HepG2 (cell line): ENCODE measurements around the gene USP15.

ENCODE experiments used
- IRF2 ChIP-seq: IDR thresholded peaks from 2 replicates; pipeline ENCODE4 v1.6.1; 2018; ENCODE audit warnings: missing genetic modification reagents, missing compliant biosample characterization
- KLF9 ChIP-seq: IDR thresholded peaks from 2 replicates; pipeline ENCODE4 v1.6.1; 2016; ENCODE audit warnings: low read depth
- MYNN ChIP-seq: sonication (generic); formaldehyde crosslinking; IDR thresholded peaks from 2 replicates; pipeline ENCODE4 v1.4.0; 2020; ENCODE audit warnings: mild to moderate bottlenecking, low read depth, missing genetic modification reagents
- ZSCAN30 ChIP-seq: sonication (generic); formaldehyde crosslinking; IDR thresholded peaks from 2 replicates; pipeline ENCODE4 v1.5.0; 2020; ENCODE audit warnings: mild to moderate bottlenecking, missing genetic modification reagents
- TF ChIP-seq, protein P1 (sequence below): sonication (generic); formaldehyde crosslinking; IDR thresholded peaks from 2 replicates; pipeline ENCODE4 v1.9.0; 2021; ENCODE audit warnings: missing genetic modification reagents, borderline replicate concordance
- TF ChIP-seq, protein P2 (sequence below): IDR thresholded peaks from 2 replicates; pipeline ENCODE4 v1.6.1; 2012; ENCODE audit warnings: inconsistent platforms

DNA sequence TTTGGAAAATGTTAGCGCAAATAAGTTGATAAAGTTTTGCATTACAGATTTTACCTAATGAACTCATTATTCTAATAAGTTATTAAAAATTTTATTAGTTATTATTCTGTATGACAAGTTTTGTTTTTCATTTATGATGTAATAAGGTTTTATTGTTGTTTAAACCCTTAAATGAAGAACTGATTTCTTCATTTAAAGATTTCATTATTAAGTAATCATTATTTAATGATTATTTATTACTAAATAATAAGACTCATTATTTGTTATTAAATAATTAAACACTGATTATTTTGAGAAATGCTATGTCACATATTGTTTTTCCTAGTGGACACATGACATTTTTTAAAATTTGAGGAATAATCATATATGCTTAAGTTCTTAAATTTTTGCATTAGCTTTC is 34.2 kb downstream of the USP15 start:
- TF ChIP-seq IRF2 (CRISPR knock-in tag) = no peak
- no peak for TF ChIP-seq MYNN
- TF ChIP-seq KLF9 (CRISPR knock-in tag) = no peak
- no peak for TF ChIP-seq ZSCAN30 (CRISPR knock-in tag)
- TF ChIP-seq, protein P1, sequence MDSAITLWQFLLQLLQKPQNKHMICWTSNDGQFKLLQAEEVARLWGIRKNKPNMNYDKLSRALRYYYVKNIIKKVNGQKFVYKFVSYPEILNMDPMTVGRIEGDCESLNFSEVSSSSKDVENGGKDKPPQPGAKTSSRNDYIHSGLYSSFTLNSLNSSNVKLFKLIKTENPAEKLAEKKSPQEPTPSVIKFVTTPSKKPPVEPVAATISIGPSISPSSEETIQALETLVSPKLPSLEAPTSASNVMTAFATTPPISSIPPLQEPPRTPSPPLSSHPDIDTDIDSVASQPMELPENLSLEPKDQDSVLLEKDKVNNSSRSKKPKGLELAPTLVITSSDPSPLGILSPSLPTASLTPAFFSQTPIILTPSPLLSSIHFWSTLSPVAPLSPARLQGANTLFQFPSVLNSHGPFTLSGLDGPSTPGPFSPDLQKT (CRISPR knock-in tag) = no peak
- TF ChIP-seq, protein P2, sequence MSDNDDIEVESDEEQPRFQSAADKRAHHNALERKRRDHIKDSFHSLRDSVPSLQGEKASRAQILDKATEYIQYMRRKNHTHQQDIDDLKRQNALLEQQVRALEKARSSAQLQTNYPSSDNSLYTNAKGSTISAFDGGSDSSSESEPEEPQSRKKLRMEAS = no peak
